GM10266 (cell line): ENCODE results near the gene CSNK1D.
A peak's percentile ranks its signal among the peaks of the same experiment; 100 is the strongest.

Experiments used
- DNase-seq: peaks from one replicate; pipeline ENCODE4 v3.0.0; 2012; ENCODE audit errors: extremely low spot score
- CTCF ChIP-seq: IDR thresholded peaks from 2 replicates; pipeline ENCODE4 v1.5.1; 2012; ENCODE audit warnings: mild to moderate bottlenecking, low read depth; ENCODE audit not compliant: control insufficient read depth, insufficient read depth; ENCODE audit errors: missing control alignments

CSNK1D gene

GRCh38 chr17:82273327-82274133, at the start of gene CSNK1D:
CSNK1D (minus strand) TSS chr17:82273700; CDS start chr17:82273381, 319 bp downstream.
- TF ChIP-seq CTCF: no peak
- peak; percentile 98 for DNase-seq

GRCh38 chr17:82322526-82323453, 49.3 kb upstream of the CSNK1D start:
- no peak for TF ChIP-seq CTCF
- no peak for DNase-seq

- no peak for TF ChIP-seq CTCF
- DNase-seq: no peak
Observed at GRCh38 chr17:82321947-82322466, 48.5 kb upstream of the CSNK1D start.

- peak; percentile 83 for TF ChIP-seq CTCF
- DNase-seq: peak; percentile 90
Observed at GRCh38 chr17:82320956-82321927, 47.7 kb upstream of the CSNK1D start.

- DNase-seq: no peak
- no peak for TF ChIP-seq CTCF
Observed at GRCh38 chr17:82320140-82320840, 46.8 kb upstream of the CSNK1D start.

GRCh38 chr17:82319619-82320062, 46.1 kb upstream of the CSNK1D start:
- TF ChIP-seq CTCF: no peak
- no peak for DNase-seq
